T-helper 2 cell treated with Interferon-gamma antibody and Interleukin-4, amounts not matched to agents 100 ng/mL and 5 ng/mL, for 36 hours (primary cell): Measurements from ENCODE around the gene OR6C6. TPM values are rescaled to one million over a fixed set of nuclear protein-coding genes. Genes with fewer than 3 reads are reported as not detected.
"Not testable (repeated sequence)": the region's sequence is repeated elsewhere in the genome, so short reads cannot be mapped to it uniquely, and the experiment has no call there.

Experiments
- intact Hi-C: fragments of 100-400 bp; cut with micrococcal nuclease; formaldehyde crosslinking; loops from one replicate; pipeline ENCODE4 v1.15.1; 2023
- total RNA-seq: library from RNA; stranded (reverse); gene quantifications from 2 replicates; pipeline ENCODE4 v1.2.3, GENCODE V29; 2022

OR6C6 gene
- not detected in 2 replicates for total RNA-seq

DNA sequence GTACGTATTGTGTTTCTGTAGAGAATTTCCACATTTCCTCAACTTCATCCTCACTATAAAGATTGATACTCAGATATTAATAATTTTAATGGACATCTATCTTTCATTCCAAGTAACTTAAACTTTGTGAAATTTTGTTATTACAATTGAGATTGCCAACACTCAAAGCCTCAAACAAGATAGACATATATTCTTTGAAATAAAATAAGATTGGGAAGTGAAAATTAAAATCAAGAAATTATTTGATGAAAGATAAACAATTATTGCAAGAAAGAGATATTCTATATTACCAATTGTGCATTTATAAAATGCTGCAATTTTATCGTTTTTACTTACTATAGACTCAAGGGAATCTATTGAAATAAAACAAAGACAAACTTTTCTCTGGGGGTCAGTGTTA lies at the start of gene OR6C6:
Gene OR6C6 (minus strand): TSS at position 101 of the 400 bp plus-strand sequence. CDS start 1,337 bp downstream, outside the sequence.
- intact Hi-C loops: no loop called here

DNA sequence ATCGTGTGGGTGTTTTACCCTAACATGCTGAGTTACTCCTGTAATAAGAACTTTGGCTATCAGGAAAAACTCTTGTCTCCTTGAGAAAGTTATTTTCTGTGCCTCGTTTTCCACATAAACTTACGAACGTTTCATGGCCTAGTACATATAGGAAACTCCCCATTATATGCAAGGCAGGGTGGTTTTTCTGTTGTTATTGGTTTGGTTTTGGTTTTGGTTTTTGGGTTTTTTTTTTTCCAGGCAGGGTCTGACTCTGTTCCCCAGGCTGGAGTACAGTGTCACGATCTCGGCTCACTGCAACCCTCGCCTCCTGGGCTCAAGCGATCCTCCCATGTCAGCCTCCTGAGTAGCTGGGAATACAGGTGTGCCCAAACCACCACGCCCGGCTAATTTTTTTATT lies 39.6 kb upstream of the OR6C6 start:
- intact Hi-C loops: no loop called here

DNA sequence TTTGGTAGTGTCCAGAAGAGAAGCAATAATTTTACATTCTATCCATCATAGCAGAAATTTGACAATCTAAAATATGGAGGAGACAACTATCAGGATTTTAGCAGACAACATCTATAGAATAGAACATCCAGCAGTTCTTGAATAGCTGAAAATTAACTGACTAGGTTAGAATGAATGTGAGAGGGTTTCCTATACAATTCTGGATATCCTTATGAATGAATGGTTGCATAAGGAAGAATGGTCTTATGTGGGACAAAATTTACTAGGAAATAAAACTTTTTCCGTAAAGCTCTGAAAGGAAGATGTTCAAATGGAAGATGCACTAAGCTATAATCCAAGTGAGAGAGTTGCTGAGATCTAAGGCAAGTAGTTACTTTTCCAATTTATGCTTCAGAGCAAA lies 34.1 kb upstream of the OR6C6 start, which contains the start of gene OR6C3:
Gene OR6C3 (plus strand): TSS at position 301 of the 400 bp plus-strand sequence. CDS start 955 bp downstream, outside the sequence.
- intact Hi-C loops: no loop called here

DNA sequence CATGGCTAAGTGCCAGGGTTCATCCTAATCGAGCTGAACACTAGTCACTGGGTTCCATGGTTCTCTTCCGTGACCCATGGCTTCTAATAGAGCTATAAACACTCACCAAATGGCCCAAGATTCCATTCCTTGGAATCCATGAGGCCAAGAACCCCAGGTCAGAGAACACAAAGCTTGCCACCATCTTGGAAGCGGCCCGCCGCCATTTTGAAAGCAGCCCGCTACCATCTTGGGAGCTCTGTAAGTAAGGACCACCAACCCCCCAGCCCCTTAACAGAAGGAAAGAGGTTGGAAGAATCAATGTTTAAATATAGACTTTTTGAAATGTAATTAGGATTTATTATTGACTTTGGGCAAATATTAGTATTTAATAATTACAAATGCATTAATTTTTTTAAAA lies 29.4 kb upstream of the OR6C6 start:
- intact Hi-C loops: not testable (repeated sequence)

DNA sequence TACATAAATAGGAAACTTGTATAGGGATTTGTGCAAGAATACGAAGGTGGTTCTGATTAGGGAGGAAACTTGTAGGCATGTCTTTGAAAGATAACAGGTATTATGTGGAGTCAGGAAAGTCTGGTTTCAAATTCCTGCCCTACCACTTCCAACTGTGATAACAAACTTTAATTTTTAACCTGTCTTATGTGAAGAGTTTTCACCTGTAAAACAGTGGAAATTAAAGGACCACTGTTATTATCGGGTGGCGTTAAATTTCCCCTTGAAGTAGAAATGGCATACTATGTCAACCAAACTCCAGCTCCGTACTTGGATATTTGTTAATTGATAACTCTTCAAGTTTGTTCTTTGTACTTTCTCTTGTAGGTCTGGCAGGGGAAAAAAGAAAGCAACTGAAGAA lies 23.8 kb upstream of the OR6C6 start:
- intact Hi-C loops: no loop called here

DNA sequence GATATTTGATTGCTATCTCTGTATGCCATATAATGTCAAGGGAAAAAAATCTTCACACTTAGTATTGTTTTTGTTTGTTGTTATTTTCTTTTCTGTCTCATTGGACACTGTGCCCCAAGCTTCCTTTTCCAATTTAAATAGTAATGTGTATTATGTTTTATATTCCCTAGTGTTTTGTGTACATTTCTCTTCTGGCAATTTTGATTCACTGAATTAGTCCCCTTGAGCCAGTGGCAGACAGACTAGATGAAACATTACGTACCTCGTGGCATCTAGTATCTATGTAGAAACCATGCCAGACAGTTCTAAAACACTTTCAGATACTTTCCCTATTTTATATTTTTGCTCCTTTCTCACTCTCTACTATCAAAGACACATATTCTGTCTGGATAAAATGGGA lies 17.7 kb upstream of the OR6C6 start, which contains the start of gene OR6C1:
Gene OR6C1 (plus strand): TSS at position 301 of the 400 bp plus-strand sequence. CDS start 6,257 bp downstream, outside the sequence.
- intact Hi-C loops: no loop called here

DNA sequence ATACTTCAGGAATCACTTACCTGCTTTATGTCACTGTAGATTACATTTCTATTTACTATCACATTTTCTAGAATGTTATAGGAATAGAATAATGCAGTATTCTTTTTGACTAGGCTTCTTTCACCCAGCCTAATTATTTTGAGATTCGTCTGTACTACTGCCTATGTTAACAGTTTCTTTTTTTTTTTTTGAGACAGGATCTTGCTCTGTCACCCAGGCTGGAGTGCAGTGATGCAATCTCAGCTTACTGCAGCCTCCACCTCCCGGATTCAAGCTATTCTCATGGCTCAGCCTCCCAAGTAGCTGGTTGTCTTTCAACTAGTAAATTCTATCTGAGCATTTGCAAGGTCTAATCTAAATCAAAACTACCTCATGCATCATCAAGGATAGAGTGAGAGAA lies 6.4 kb downstream of the OR6C6 start:
- intact Hi-C loops: no loop called here

DNA sequence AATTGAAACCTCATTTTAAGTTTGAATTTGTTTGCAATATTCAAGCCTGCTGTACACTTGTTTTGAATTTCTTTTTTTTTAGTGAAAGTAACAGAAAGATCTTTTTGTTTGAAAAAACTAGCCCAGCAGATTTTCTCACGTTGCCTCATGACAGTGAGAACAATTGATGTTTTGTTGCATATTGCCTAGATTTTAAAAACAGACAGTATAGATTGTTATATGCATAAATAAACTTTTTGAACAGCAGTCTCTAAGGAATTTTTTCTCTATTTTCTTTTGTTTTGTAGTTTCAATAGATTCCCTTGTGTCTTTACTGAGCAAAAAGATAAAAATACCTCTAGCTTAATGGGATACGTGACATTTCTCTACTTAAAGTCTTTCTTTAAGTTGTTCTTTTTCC lies 15.4 kb downstream of the OR6C6 start:
- intact Hi-C loops: no loop called here

DNA sequence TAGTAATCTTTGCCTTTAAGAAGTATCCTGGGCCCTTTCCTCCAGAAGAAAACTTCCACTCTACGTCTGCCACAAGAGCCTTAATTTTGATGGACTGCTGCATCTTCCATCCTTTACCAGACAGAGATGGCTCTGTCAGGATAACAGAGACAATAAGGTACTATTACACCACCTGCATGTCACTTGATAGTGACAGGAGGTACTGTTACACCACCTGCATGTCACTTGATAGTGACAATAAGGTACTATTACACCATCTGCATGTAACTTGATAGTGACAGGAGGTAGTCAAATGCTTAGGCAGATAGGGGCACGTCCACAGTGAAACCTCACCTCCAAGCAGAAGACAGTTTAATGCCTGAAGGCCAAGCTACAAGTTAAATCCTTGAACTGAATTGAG lies 38.1 kb downstream of the OR6C6 start:
- intact Hi-C loops: no loop called here

DNA sequence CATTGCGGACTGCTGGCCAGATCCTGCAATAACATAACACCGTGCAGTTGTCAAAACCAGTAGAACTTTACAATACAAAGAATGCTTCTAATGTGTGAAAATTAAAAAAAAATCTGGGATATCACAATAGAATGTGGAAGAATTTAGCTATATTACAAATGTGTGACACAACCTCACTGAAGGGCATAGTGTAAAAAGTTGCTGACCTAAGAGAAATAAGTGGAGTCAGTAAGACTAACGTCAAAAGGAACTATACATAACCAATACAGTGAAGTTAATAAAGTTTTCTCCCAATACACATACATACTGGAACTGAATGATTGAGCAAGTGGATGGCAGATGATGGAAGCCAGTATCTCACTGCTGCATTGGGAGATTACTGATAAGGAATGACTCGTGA lies 39.5 kb downstream of the OR6C6 start:
- intact Hi-C loops: no loop called here

DNA sequence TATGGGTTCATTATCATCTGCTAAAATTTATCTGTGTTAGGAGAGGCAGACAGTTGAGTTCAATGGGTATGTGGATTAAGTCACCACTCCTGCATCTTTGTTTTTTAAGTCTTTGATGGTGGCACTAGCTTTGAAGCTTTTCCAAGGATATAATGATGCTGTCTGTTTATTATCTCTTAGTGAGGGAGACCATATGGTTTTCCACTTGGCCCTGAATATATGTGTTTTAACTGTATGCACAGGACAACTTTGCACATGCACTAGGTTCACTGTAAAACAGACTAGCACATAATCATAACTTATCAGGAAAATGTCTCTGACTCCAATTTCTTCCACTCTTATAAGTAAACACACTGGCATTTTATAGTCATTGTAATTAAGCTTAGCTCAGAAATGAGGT lies 43.1 kb downstream of the OR6C6 start:
- intact Hi-C loops: no loop called here

DNA sequence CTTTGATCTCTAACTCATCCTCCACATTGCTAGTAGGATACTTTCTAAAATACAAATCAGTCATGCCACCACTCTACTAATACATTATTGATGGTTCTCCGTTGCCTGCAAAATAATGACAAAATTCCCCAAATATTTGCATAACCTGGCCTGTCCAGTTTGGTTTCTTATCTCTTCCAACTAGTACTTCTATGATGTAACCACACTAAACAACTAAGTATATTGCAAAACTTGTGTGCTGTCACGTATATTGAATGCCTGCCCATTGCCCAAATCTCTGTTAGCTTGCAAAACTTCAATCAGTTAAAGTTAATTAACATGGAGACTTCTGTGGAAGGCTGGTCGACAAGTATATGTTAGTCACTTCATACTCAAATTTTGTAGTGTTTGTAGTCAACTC lies 45.4 kb downstream of the OR6C6 start:
- intact Hi-C loops: no loop called here

DNA sequence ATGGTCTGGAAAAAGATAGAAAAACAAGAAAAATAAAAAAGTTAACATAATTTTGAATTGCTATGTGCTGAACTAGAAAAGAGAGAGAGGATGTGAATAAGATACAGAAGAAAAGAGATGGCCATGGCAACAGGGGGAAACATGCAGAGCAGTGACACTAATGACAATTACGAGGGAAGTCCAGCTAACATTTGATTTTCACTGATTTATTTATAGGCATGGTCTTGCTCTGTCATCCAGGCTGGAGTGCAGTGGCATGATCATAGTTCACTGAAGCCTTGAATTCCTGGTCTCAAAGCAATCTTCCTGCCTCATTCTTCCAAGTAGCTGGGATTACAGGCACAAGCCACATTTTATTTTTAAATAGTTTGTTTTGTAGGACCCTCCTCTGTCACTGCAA lies 50.2 kb downstream of the OR6C6 start:
- intact Hi-C loops: no loop called here

DNA sequence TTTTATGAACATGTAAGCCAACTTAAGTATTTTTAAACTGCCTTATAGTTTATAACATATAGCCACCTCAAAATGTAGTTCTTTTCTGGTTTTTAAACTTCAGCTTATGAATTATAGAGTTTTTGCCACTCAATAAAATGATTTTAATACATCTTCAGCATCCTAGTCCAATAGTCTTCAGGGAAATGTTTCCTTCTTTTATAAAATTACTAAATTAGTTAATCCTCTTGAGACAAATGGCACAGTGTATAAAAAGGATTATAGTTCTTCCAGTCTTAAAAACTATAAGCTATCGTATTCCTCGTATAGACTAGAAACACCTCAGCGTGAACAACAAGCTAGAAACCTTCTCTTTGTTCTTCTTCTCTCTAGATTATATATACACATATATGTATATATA lies 52.1 kb downstream of the OR6C6 start, which contains the start of gene OR6C74:
Gene OR6C74 (plus strand): TSS at position 301 of the 400 bp plus-strand sequence. CDS start 2,679 bp downstream, outside the sequence.
- intact Hi-C loops: no loop called here

Other genes with a start within 250 kb of the OR6C6 start
- not detected in 2 replicates for gene OR9K2, start 170.2 kb downstream of the OR6C6 start, total RNA-seq
- not detected in 2 replicates for gene OR10A7, start 75.5 kb downstream of the OR6C6 start, total RNA-seq
- not detected in 2 replicates for gene OR6C74, start 52.0 kb downstream of the OR6C6 start, total RNA-seq
- not detected in 2 replicates for gene OR6C1, start 17.8 kb upstream of the OR6C6 start, total RNA-seq
- not detected in 2 replicates for gene OR6C3, start 34.2 kb upstream of the OR6C6 start, total RNA-seq
- not detected in 2 replicates for gene OR6C75, start 66.4 kb upstream of the OR6C6 start, total RNA-seq
- gene OR6C65, start 104.0 kb upstream of the OR6C6 start, total RNA-seq: not detected in 2 replicates
- gene OR6C76, start 129.7 kb upstream of the OR6C6 start, total RNA-seq: not detected in 2 replicates
- not detected in 2 replicates for gene OR6C2, start 147.5 kb upstream of the OR6C6 start, total RNA-seq
- 0.45 TPM in 1 of 2 replicates, not detected in the other for gene OR6C70, start 173.6 kb upstream of the OR6C6 start, total RNA-seq
- not detected in 2 replicates for gene OR6C68, start 195.8 kb upstream of the OR6C6 start, total RNA-seq